ENCODE data around the gene PHACTR3.

DNA sequence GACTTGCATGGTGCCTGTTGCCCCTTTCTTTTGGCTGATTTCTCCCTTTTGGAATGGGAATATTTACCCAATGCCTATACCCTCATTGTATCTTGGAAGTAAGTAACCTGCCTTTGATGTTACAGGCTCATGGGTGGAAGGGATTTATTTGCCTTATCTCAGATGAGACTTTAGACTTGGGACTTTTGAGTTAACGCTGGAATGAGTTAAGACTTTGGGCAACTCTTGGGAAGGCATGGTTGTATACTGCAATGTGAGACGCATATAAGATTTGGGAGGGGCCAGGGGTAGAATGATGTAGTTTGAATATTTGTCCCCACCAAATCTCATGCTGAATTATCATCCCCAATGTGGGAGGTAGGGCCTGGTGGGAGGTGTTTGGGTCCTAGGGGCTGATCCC, 253.6 kb downstream of the PHACTR3 start:
- TF ChIP-seq CTCF (optimal IDR thresholded peaks at IDR 0.05 in 1 of 3, IDR thresholded peaks at IDR 0.05 in 1 of 3, conservative IDR thresholded peaks at IDR 0.05 in 1 of 3; ENCODE audit: extremely low read depth in 1 of 3, insufficient read depth in 2 of 3, low read length in 3 of 3) (no peak), EZH2 (IDR thresholded peaks at IDR 0.05; ENCODE audit: low read length) (no peak)
